Measurements from ENCODE around the gene TOMM6. TPM values are rescaled to one million over a fixed set of nuclear protein-coding genes. Genes with fewer than 3 reads are reported as not detected.
A peak's percentile ranks its signal among the peaks of the same experiment; 100 is the strongest.

TOMM6 gene
- total and polyA plus RNA-seq, 4 donors = 43.5 to 313 (median 204) TPM

GRCh38 chr6:41756354-41756753, 31.1 kb upstream of the TOMM6 start:
- Histone ChIP-seq H3K4me1 (ENCODE audit: control insufficient read depth in 5 of 5, insufficient read depth in 5 of 5, low read length in 5 of 5) (no peaks in the 10 kb centered on the region), H3K9ac (ENCODE audit: insufficient read depth in 1 of 2, low read length in 2 of 2) (no peak overlapping the region), H3K4me3 (no peak overlapping the region), H3K27ac (ENCODE audit: low read depth in 1 of 2, low read length in 1 of 2) (no peak overlapping the region), H3K27me3 (ENCODE audit: control insufficient read depth in 3 of 3, insufficient read depth in 3 of 3, low read length in 2 of 3) (no peaks in the 10 kb centered on the region), H3K9me3 (ENCODE audit: control insufficient read depth in 4 of 4, insufficient read depth in 3 of 4, low read length in 3 of 4) (no peaks in the 10 kb centered on the region), H3K36me3 (ENCODE audit: control insufficient read depth in 4 of 4, insufficient read depth in 4 of 4, low read length in 4 of 4) (no peaks in the 10 kb centered on the region)
- DNase-seq (peak in 1 of 3 donors; percentile 19), ATAC-seq (ENCODE audit: insufficient read depth, low FRiP score) (no peak)
- 51 to 63% methylated on average over 13 of the region's 13 CpGs for WGBS, 2 donors
- no peak for TF ChIP-seq CTCF (IDR thresholded peaks at IDR 0.05; ENCODE audit: control extremely low read depth, extremely low read depth)

GRCh38 chr6:41757271-41757670, 30.2 kb upstream of the TOMM6 start:
- ATAC-seq (ENCODE audit: insufficient read depth, low FRiP score) = no peak
- DNase-seq = no peak
- H3K27me3 ChIP-seq (ENCODE audit: control insufficient read depth in 3 of 3, insufficient read depth in 3 of 3, low read length in 2 of 3) = no peaks in the 10 kb centered on the region
- WGBS, 2 donors = 91 to 94% methylated on average over 6 of the region's 6 CpGs
- no peaks in the 10 kb centered on the region for H3K9me3 ChIP-seq (ENCODE audit: control insufficient read depth in 4 of 4, insufficient read depth in 3 of 4, low read length in 3 of 4)
- H3K27ac ChIP-seq (ENCODE audit: low read depth in 1 of 2, low read length in 1 of 2) = no peak overlapping the region
- H3K9ac ChIP-seq (ENCODE audit: insufficient read depth in 1 of 2, low read length in 2 of 2) = no peak overlapping the region
- no peak overlapping the region for H3K4me3 ChIP-seq
- no peaks in the 10 kb centered on the region for H3K4me1 ChIP-seq (ENCODE audit: control insufficient read depth in 5 of 5, insufficient read depth in 5 of 5, low read length in 5 of 5)
- TF ChIP-seq CTCF (IDR thresholded peaks at IDR 0.05; ENCODE audit: control extremely low read depth, extremely low read depth) = no peak
- no peaks in the 10 kb centered on the region for H3K36me3 ChIP-seq (ENCODE audit: control insufficient read depth in 4 of 4, insufficient read depth in 4 of 4, low read length in 4 of 4)

- WGBS, 2 donors = 70 to 83% methylated on average over 8 of the region's 8 CpGs
- H3K27ac ChIP-seq (ENCODE audit: low read depth in 1 of 2, low read length in 1 of 2) = no peak overlapping the region
These were observed 29.4 kb upstream of the TOMM6 start for GRCh38 chr6:41757931-41758640.

More at GRCh38 chr6:41757931-41758640, 29.4 kb upstream of the TOMM6 start:
- ATAC-seq (ENCODE audit: insufficient read depth, low FRiP score) (no peak), DNase-seq (no peak)
- no peak overlapping the region for H3K4me3 ChIP-seq
- H3K9me3 ChIP-seq (ENCODE audit: control insufficient read depth in 4 of 4, insufficient read depth in 3 of 4, low read length in 3 of 4) = no peaks in the 10 kb centered on the region
- H3K4me1 ChIP-seq (ENCODE audit: control insufficient read depth in 5 of 5, insufficient read depth in 5 of 5, low read length in 5 of 5) = no peaks in the 10 kb centered on the region
- no peak overlapping the region for H3K9ac ChIP-seq (ENCODE audit: insufficient read depth in 1 of 2, low read length in 2 of 2)
- TF ChIP-seq CTCF (IDR thresholded peaks at IDR 0.05; ENCODE audit: control extremely low read depth, extremely low read depth) = no peak
- H3K36me3 ChIP-seq (ENCODE audit: control insufficient read depth in 4 of 4, insufficient read depth in 4 of 4, low read length in 4 of 4) = no peaks in the 10 kb centered on the region
- H3K27me3 ChIP-seq (ENCODE audit: control insufficient read depth in 3 of 3, insufficient read depth in 3 of 3, low read length in 2 of 3) = no peaks in the 10 kb centered on the region

Data from lung (tissue), 12 donors.